ENCODE results near the gene CDK14. TPM values are rescaled to one million over a fixed set of nuclear protein-coding genes. Genes with fewer than 3 reads are reported as not detected.

CDK14 gene
- total and polyA plus RNA-seq, 2 of the 8 experiments (the other 6 are each of a cell fraction or from before 2014, with no cell fraction given): 5.5 to 47.3 TPM

GRCh38 chr7:91064938-91065337 is 468.8 kb downstream of the CDK14 start (continued):
- TF ChIP-seq BACH1 (IDR thresholded peaks at IDR 0.05; ENCODE audit: low read length) (no peak), CBX8 (IDR thresholded peaks at IDR 0.05; ENCODE audit: borderline replicate concordance, low read depth, low read length) (no peak), SP4 (IDR thresholded peaks at IDR 0.05; ENCODE audit: low read length) (no peak), CEBPB (IDR thresholded peaks at IDR 0.05; ENCODE audit: low read depth, low read length) (no peak)
- TF ChIP-seq, protein P1, sequence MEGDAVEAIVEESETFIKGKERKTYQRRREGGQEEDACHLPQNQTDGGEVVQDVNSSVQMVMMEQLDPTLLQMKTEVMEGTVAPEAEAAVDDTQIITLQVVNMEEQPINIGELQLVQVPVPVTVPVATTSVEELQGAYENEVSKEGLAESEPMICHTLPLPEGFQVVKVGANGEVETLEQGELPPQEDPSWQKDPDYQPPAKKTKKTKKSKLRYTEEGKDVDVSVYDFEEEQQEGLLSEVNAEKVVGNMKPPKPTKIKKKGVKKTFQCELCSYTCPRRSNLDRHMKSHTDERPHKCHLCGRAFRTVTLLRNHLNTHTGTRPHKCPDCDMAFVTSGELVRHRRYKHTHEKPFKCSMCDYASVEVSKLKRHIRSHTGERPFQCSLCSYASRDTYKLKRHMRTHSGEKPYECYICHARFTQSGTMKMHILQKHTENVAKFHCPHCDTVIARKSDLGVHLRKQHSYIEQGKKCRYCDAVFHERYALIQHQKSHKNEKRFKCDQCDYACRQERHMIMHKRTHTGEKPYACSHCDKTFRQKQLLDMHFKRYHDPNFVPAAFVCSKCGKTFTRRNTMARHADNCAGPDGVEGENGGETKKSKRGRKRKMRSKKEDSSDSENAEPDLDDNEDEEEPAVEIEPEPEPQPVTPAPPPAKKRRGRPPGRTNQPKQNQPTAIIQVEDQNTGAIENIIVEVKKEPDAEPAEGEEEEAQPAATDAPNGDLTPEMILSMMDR (IDR thresholded peaks at IDR 0.05; ENCODE audit: control extremely low read depth in 1 of 3, insufficient read depth in 1 of 3, low read depth in 1 of 3, low read length in 3 of 3): no peak
